Measurements from ENCODE around the gene CCDC88C. TPM values are rescaled to one million over a fixed set of nuclear protein-coding genes. Genes with fewer than 3 reads are reported as not detected.
"Not testable (repeated sequence)": the region's sequence is repeated elsewhere in the genome, so short reads cannot be mapped to it uniquely, and the experiment has no call there.

CCDC88C gene
- total and polyA plus RNA-seq, 2 donors: 25.6 to 47.4 TPM

- H3K27me3 ChIP-seq (ENCODE audit: control insufficient read depth in 2 of 2, insufficient read depth in 1 of 2, low read length in 1 of 2): no peaks in the 10 kb centered on the region
- WGBS: 98% methylated on average over 27 of the region's 27 CpGs
- DNase-seq (ENCODE audit: low read depth in 6 of 9, low spot score in 9 of 9): no peak
- H3K27ac ChIP-seq (ENCODE audit: low read depth in 1 of 2, low read length in 1 of 2): no peak overlapping the region
- H3K4me1 ChIP-seq (ENCODE audit: control insufficient read depth in 2 of 2, insufficient read depth in 2 of 2, low read length in 2 of 2): no peaks in the 10 kb centered on the region
- no peaks in the 10 kb centered on the region for H3K9me3 ChIP-seq (ENCODE audit: control insufficient read depth in 2 of 2, insufficient read depth in 1 of 2, low read length in 1 of 2)
- no peak overlapping the region for H3K4me3 ChIP-seq (ENCODE audit: low read length in 2 of 2)
- peaks cover 64 to 68% of the 10 kb centered on the region in 2 donors for H3K36me3 ChIP-seq (ENCODE audit: control insufficient read depth in 2 of 2, insufficient read depth in 2 of 2, low read length in 1 of 2)
Measured at GRCh38 chr14:91273273-91273884, 144.2 kb downstream of the CCDC88C start.

- no peak for DNase-seq (ENCODE audit: low read depth in 6 of 9, low spot score in 9 of 9)
Measured at GRCh38 chr14:91272341-91273272, 145.0 kb downstream of the CCDC88C start.

DNA sequence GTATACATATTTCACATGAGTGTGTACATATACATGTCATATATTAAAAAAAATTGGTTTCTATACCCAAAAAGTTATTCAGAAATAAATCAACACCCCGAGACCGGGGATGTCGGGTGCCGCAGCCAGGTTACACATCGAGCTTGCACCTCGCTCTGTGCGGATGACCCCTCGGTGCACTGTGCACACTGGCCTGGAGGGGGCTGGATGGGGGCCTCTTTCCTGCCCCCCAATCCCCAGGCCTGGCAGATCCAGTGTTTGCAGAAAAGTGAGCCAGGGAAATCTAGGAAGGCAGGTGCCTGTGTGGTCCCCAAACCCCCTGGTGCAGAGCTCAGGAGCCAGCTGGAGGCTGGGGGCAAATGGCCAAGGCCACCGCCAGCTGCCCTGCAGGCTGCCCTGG is 146.0 kb downstream of the CCDC88C start:
- no peaks in the 10 kb centered on the region for H3K9me3 ChIP-seq (ENCODE audit: control insufficient read depth in 2 of 2, insufficient read depth in 1 of 2, low read length in 1 of 2)

More at GRCh38 chr14:91272341-91273272, 145.0 kb downstream of the CCDC88C start:
- Histone ChIP-seq H3K4me3 (ENCODE audit: low read length in 2 of 2) (no peak overlapping the region), H3K36me3 (ENCODE audit: control insufficient read depth in 2 of 2, insufficient read depth in 2 of 2, low read length in 1 of 2) (peaks cover 56 to 60% of the 10 kb centered on the region in 2 donors), H3K9me3 (ENCODE audit: control insufficient read depth in 2 of 2, insufficient read depth in 1 of 2, low read length in 1 of 2) (no peaks in the 10 kb centered on the region), H3K27ac (ENCODE audit: low read depth in 1 of 2, low read length in 1 of 2) (no peak overlapping the region), H3K4me1 (ENCODE audit: control insufficient read depth in 2 of 2, insufficient read depth in 2 of 2, low read length in 2 of 2) (no peaks in the 10 kb centered on the region), H3K27me3 (ENCODE audit: control insufficient read depth in 2 of 2, insufficient read depth in 1 of 2, low read length in 1 of 2) (no peaks in the 10 kb centered on the region)
- 98% methylated on average over 43 of the region's 43 CpGs for WGBS

GRCh38 chr14:91270619-91271018 is 147.0 kb downstream of the CCDC88C start:
- Histone ChIP-seq H3K4me1 (ENCODE audit: control insufficient read depth in 2 of 2, insufficient read depth in 2 of 2, low read length in 2 of 2) (no peaks in the 10 kb centered on the region), H3K27ac (ENCODE audit: low read depth in 1 of 2, low read length in 1 of 2) (no peak overlapping the region), H3K27me3 (ENCODE audit: control insufficient read depth in 2 of 2, insufficient read depth in 1 of 2, low read length in 1 of 2) (no peaks in the 10 kb centered on the region), H3K9me3 (ENCODE audit: control insufficient read depth in 2 of 2, insufficient read depth in 1 of 2, low read length in 1 of 2) (no peaks in the 10 kb centered on the region), H3K4me3 (ENCODE audit: low read length in 2 of 2) (no peak overlapping the region), H3K36me3 (ENCODE audit: control insufficient read depth in 2 of 2, insufficient read depth in 2 of 2, low read length in 1 of 2) (peaks cover 39 to 43% of the 10 kb centered on the region in 2 donors)
- 70% methylated on average over 6 of the region's 8 CpGs for WGBS
- DNase-seq (ENCODE audit: low read depth in 6 of 9, low spot score in 9 of 9): no peak

More for the DNA sequence above, 146.0 kb downstream of the CCDC88C start:
- DNase-seq (ENCODE audit: low read depth in 6 of 9, low spot score in 9 of 9): no peak
- 98% methylated on average over 9 of the region's 9 CpGs for WGBS
- no peaks in the 10 kb centered on the region for H3K27me3 ChIP-seq (ENCODE audit: control insufficient read depth in 2 of 2, insufficient read depth in 1 of 2, low read length in 1 of 2)
- peaks cover 47 to 51% of the 10 kb centered on the region in 2 donors for H3K36me3 ChIP-seq (ENCODE audit: control insufficient read depth in 2 of 2, insufficient read depth in 2 of 2, low read length in 1 of 2)
- no peaks in the 10 kb centered on the region for H3K4me1 ChIP-seq (ENCODE audit: control insufficient read depth in 2 of 2, insufficient read depth in 2 of 2, low read length in 2 of 2)
- H3K27ac ChIP-seq (ENCODE audit: low read depth in 1 of 2, low read length in 1 of 2): no peak overlapping the region
- no peak overlapping the region for H3K4me3 ChIP-seq (ENCODE audit: low read length in 2 of 2)

GRCh38 chr14:91270188-91270587 is 147.4 kb downstream of the CCDC88C start:
- Histone ChIP-seq H3K27ac (ENCODE audit: low read depth in 1 of 2, low read length in 1 of 2) (no peak overlapping the region), H3K4me3 (ENCODE audit: low read length in 2 of 2) (no peak overlapping the region), H3K27me3 (ENCODE audit: control insufficient read depth in 2 of 2, insufficient read depth in 1 of 2, low read length in 1 of 2) (peaks cover 1 to 3% of the 10 kb centered on the region in 2 donors), H3K36me3 (ENCODE audit: control insufficient read depth in 2 of 2, insufficient read depth in 2 of 2, low read length in 1 of 2) (peaks cover 38 to 42% of the 10 kb centered on the region in 2 donors), H3K4me1 (ENCODE audit: control insufficient read depth in 2 of 2, insufficient read depth in 2 of 2, low read length in 2 of 2) (peaks cover 0 to 1% of the 10 kb centered on the region in 2 donors), H3K9me3 (ENCODE audit: control insufficient read depth in 2 of 2, insufficient read depth in 1 of 2, low read length in 1 of 2) (no peaks in the 10 kb centered on the region)
- DNase-seq (ENCODE audit: low read depth in 6 of 9, low spot score in 9 of 9): no peak
- 96% methylated on average over 6 of the region's 6 CpGs for WGBS

GRCh38 chr14:91269076-91269991 is 148.3 kb downstream of the CCDC88C start:
- Histone ChIP-seq H3K27me3 (ENCODE audit: control insufficient read depth in 2 of 2, insufficient read depth in 1 of 2, low read length in 1 of 2) (peaks cover 8 to 11% of the 10 kb centered on the region in 2 donors), H3K4me1 (ENCODE audit: control insufficient read depth in 2 of 2, insufficient read depth in 2 of 2, low read length in 2 of 2) (peaks cover 5 to 8% of the 10 kb centered on the region in 2 donors), H3K36me3 (ENCODE audit: control insufficient read depth in 2 of 2, insufficient read depth in 2 of 2, low read length in 1 of 2) (peaks cover 29 to 34% of the 10 kb centered on the region in 2 donors), H3K4me3 (ENCODE audit: low read length in 2 of 2) (no peak overlapping the region), H3K27ac (ENCODE audit: low read depth in 1 of 2, low read length in 1 of 2) (no peak overlapping the region), H3K9me3 (ENCODE audit: control insufficient read depth in 2 of 2, insufficient read depth in 1 of 2, low read length in 1 of 2) (no peaks in the 10 kb centered on the region)
- 95% methylated on average over 24 of the region's 24 CpGs for WGBS
- DNase-seq (ENCODE audit: low read depth in 6 of 9, low spot score in 9 of 9): no peak

DNA sequence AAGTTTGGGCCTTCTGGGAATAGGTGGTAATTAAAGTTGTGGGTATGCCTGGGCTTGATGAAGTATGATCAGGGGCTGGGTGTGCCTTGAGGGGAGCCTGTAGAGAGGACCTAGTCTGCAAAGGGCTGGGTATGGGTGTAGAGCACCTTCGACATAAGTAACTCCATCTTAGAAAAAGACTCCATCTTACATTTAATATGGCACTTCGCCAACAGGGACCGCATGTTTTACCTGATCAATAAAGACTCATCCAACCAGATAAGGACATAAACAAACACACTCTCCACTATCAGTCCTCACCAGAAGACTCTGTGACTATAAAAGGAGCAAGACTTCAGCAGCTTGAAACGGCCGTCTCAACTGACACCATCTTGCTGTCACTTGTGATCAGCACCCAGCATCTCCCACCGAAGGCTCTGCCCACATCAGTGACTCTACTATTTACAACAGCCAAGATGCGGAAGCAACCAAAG is 149.6 kb downstream of the CCDC88C start:
- H3K36me3 ChIP-seq (ENCODE audit: control insufficient read depth in 2 of 2, insufficient read depth in 2 of 2, low read length in 1 of 2): peaks cover 17 to 21% of the 10 kb centered on the region in 2 donors
- H3K9me3 ChIP-seq (ENCODE audit: control insufficient read depth in 2 of 2, insufficient read depth in 1 of 2, low read length in 1 of 2): no peaks in the 10 kb centered on the region
- no peak overlapping the region for H3K4me3 ChIP-seq (ENCODE audit: low read length in 2 of 2)
- peaks cover 5 to 12% of the 10 kb centered on the region in 2 donors for H3K4me1 ChIP-seq (ENCODE audit: control insufficient read depth in 2 of 2, insufficient read depth in 2 of 2, low read length in 2 of 2)
- DNase-seq (ENCODE audit: low read depth in 6 of 9, low spot score in 9 of 9): no peak
- H3K27me3 ChIP-seq (ENCODE audit: control insufficient read depth in 2 of 2, insufficient read depth in 1 of 2, low read length in 1 of 2): peaks cover 8 to 22% of the 10 kb centered on the region in 2 donors
- no peak overlapping the region for H3K27ac ChIP-seq (ENCODE audit: low read depth in 1 of 2, low read length in 1 of 2)
- 97% methylated on average over 7 of the region's 7 CpGs for WGBS

DNA sequence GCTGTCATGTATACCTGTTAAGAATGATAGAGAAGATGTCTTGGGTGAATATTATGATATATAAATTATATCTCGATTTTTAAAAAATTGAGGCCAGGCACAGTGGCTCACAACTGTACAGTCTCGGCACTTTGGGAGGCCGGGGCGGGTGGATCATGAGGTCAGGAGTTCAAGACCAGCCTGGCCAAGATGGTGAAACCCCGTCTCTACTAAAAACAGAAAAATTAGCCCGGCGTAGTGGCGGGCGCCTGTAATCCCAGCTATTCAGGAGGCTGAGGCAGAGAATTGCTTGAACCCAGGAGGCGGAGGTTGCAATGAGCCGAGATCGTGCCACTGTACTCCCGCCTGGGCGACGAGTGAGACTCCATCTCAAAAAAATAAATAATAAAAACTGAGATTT is 151.3 kb downstream of the CCDC88C start:
- peaks cover 8 to 22% of the 10 kb centered on the region in 2 donors for H3K27me3 ChIP-seq (ENCODE audit: control insufficient read depth in 2 of 2, insufficient read depth in 1 of 2, low read length in 1 of 2)
- not testable (repeated sequence) for DNase-seq (ENCODE audit: low read depth in 6 of 9, low spot score in 9 of 9)

More for the DNA sequence above, 151.3 kb downstream of the CCDC88C start:
- H3K4me3 ChIP-seq (ENCODE audit: low read length in 2 of 2); H3K36me3 ChIP-seq (ENCODE audit: control insufficient read depth in 2 of 2, insufficient read depth in 2 of 2, low read length in 1 of 2); H3K27ac ChIP-seq (ENCODE audit: low read depth in 1 of 2, low read length in 1 of 2); H3K9me3 ChIP-seq (ENCODE audit: control insufficient read depth in 2 of 2, insufficient read depth in 1 of 2, low read length in 1 of 2): not testable (repeated sequence)
- H3K4me1 ChIP-seq (ENCODE audit: control insufficient read depth in 2 of 2, insufficient read depth in 2 of 2, low read length in 2 of 2): peaks cover 5 to 14% of the 10 kb centered on the region in 2 donors
- WGBS: 97% methylated on average over 15 of the region's 15 CpGs
